ENCODE data around the gene DUSP22.

DNA sequence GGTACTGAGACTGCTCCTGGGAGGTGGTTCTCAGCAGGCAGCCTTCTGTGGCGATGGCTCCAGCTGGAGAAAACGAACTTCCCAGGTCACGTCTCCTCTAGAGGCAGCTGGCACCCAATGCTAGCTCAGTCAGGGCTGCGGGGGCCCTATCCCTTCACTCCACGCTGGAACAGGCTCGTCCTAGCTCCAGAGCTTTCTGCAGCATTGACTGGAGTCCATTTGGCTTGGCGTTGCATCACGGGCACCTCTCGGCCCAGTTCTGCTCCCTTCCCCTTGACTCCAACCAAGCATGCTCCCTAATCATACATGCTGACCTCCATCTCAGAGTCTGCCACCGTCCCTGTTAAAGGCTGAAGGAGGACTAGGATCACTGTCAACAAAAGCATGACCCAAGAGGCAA, 93.3 kb downstream of the DUSP22 start:
- TF ChIP-seq, protein P1, sequence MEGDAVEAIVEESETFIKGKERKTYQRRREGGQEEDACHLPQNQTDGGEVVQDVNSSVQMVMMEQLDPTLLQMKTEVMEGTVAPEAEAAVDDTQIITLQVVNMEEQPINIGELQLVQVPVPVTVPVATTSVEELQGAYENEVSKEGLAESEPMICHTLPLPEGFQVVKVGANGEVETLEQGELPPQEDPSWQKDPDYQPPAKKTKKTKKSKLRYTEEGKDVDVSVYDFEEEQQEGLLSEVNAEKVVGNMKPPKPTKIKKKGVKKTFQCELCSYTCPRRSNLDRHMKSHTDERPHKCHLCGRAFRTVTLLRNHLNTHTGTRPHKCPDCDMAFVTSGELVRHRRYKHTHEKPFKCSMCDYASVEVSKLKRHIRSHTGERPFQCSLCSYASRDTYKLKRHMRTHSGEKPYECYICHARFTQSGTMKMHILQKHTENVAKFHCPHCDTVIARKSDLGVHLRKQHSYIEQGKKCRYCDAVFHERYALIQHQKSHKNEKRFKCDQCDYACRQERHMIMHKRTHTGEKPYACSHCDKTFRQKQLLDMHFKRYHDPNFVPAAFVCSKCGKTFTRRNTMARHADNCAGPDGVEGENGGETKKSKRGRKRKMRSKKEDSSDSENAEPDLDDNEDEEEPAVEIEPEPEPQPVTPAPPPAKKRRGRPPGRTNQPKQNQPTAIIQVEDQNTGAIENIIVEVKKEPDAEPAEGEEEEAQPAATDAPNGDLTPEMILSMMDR (conservative IDR thresholded peaks at IDR 0.05; ENCODE audit: low read depth, low read length), result no peak
- TF ChIP-seq EZH2 (IDR thresholded peaks at IDR 0.05; ENCODE audit: borderline replicate concordance, low read depth, low read length, poor library complexity, severe bottlenecking), result no peak
